MCF 10A (cell line): ENCODE data around the gene PLD6. TPM values are rescaled to one million over a fixed set of nuclear protein-coding genes. Genes with fewer than 3 reads are reported as not detected.

Source experiments
- BruUV-seq: library from RNA; stranded (reverse); fragments of 400-500 nt; replicated peaks from 2 replicates; lab custom pipeline; 2021; lab: Mats Ljungman, UMichigan
- CTCF ChIA-PET: fragments of 300-600 bp; sonication (Branson Sonifier 250); formaldehyde crosslinking; extraction: SDS; loops from one replicate; lab custom pipeline; 2021; ENCODE audit warnings: antibody characterized with exemption, inconsistent platforms; lab: Yijun Ruan, JAX
- POLR2A ChIA-PET: fragments of 300-600, 350-650 bp; sonication (Branson Sonifier 250); formaldehyde crosslinking; extraction: SDS; loops from one replicate; lab custom pipeline; 2020; ENCODE audit warnings: antibody characterized with exemption, inconsistent platforms; lab: Yijun Ruan, JAX
- DNase-seq: peaks from one replicate; pipeline ENCODE4 v3.0.0-alpha.2; 2018; ENCODE audit not compliant: unreplicated experiment
- H3K27ac Mint-ChIP-seq: one replicate; pipeline ENCODE4 v1.8.0; 2022; ENCODE audit warnings: mild to moderate bottlenecking, low read depth, mixed read lengths; ENCODE audit not compliant: unreplicated experiment
- H3K27me3 Mint-ChIP-seq: one replicate; pipeline ENCODE4 v1.8.0; 2022; ENCODE audit warnings: mixed read lengths; ENCODE audit not compliant: insufficient read depth, unreplicated experiment
- H3K36me3 Mint-ChIP-seq: one replicate; pipeline ENCODE4 v1.8.0; 2022; ENCODE audit warnings: mild to moderate bottlenecking, moderate library complexity, mixed read lengths; ENCODE audit not compliant: insufficient read depth, unreplicated experiment
- H3K4me1 Mint-ChIP-seq: one replicate; pipeline ENCODE4 v1.8.0; 2022; ENCODE audit warnings: mixed read lengths; ENCODE audit not compliant: insufficient read depth, unreplicated experiment
- H3K4me3 Mint-ChIP-seq: one replicate; pipeline ENCODE4 v1.8.0; 2022; ENCODE audit warnings: mild to moderate bottlenecking, moderate library complexity, mixed read lengths; ENCODE audit not compliant: unreplicated experiment
- H3K9me3 Mint-ChIP-seq: one replicate; pipeline ENCODE4 v1.8.0; 2022; ENCODE audit warnings: mixed read lengths; ENCODE audit not compliant: unreplicated experiment
- CTCF ChIP-seq: fragments of 200-600 bp; IDR thresholded peaks from one replicate; pipeline ENCODE4 v1.8.0; 2022; ENCODE audit warnings: antibody characterized with exemption, mild to moderate bottlenecking; ENCODE audit not compliant: unreplicated experiment
- intact Hi-C: fragments of 100-400 bp; cut with micrococcal nuclease; formaldehyde crosslinking; loops from 2 replicates; pipeline ENCODE4 v1.14.1; 2022
- total RNA-seq: library from RNA; stranded (reverse); gene quantifications from 2 replicates; pipeline ENCODE4 v1.2.3, GENCODE V29; 2022

The PLD6 gene
- total RNA-seq, 1 experiment from 2014 or later = 5.5 TPM

GRCh38 chr17:17213775-17214174, 7.6 kb upstream of the PLD6 start:
- peaks cover 77% of the 10 kb centered on the region for H3K36me3 Mint-ChIP-seq

GRCh38 chr17:17207998-17208397, 1.9 kb upstream of the PLD6 start:
- H3K4me1 Mint-ChIP-seq = peaks cover 15% of the 10 kb centered on the region
- ChIA-PET CTCF (no interaction called here), POLR2A (interaction anchor here (0.9 to 1.1 kb wide), 2 partner anchors 15 to 30 kb away, joined by 3 read pairs; no protein-coding TSS in a partner anchor)
- TF ChIP-seq CTCF = no peak
- no peak overlapping the region for H3K4me3 Mint-ChIP-seq
- no peak overlapping the region for H3K27ac Mint-ChIP-seq
- BruUV-seq = no TSS peak
- intact Hi-C loops = no loop called here
- peaks cover 44% of the 10 kb centered on the region for H3K36me3 Mint-ChIP-seq
- H3K27me3 Mint-ChIP-seq = no peaks in the 10 kb centered on the region
- H3K9me3 Mint-ChIP-seq = no peaks in the 10 kb centered on the region
- DNase-seq = no peak

More at GRCh38 chr17:17213775-17214174, 7.6 kb upstream of the PLD6 start:
- Mint-ChIP-seq H3K4me3 (no peak overlapping the region), H3K27ac (no peak overlapping the region), H3K27me3 (no peaks in the 10 kb centered on the region), H3K9me3 (no peaks in the 10 kb centered on the region), H3K4me1 (no peaks in the 10 kb centered on the region)
- POLR2A ChIA-PET = no interaction called here
- no TSS peak for BruUV-seq
- no peak for TF ChIP-seq CTCF
- DNase-seq = no peak
- CTCF ChIA-PET = interaction anchor here (0.5 kb wide), 1 partner anchor 1004 kb away, joined by 4 read pairs; no protein-coding TSS in a partner anchor
- intact Hi-C loops = no loop called here

GRCh38 chr17:17206913-17207335, 791 bp upstream of the PLD6 start:
- POLR2A ChIA-PET = interaction anchor here (0.5 to 3.4 kb wide), 7 partner anchors 16 to 198 kb away, joined by 3 to 12 read pairs (median 3); partner anchors contain the start of genes COPS3 and FLCN
- CTCF ChIA-PET = interaction anchor here (0.6 to 0.7 kb wide), 3 partner anchors 10 to 335 kb away, joined by 3 to 4 read pairs (median 3); no protein-coding TSS in a partner anchor
- Mint-ChIP-seq H3K36me3 (peaks cover 41% of the 10 kb centered on the region), H3K27ac (peak overlapping the region; percentile 67), H3K27me3 (no peaks in the 10 kb centered on the region), H3K4me3 (peak overlapping the region; percentile 78), H3K9me3 (no peaks in the 10 kb centered on the region), H3K4me1 (peaks cover 19% of the 10 kb centered on the region)
- no peak for DNase-seq
- no TSS peak for BruUV-seq
- intact Hi-C loops = no loop called here
- no peak for TF ChIP-seq CTCF

- peak overlapping the region; percentile 61 for H3K27ac Mint-ChIP-seq
Observed at GRCh38 chr17:17205368-17206123, 587 bp downstream of the PLD6 start.

More at GRCh38 chr17:17205368-17206123, 587 bp downstream of the PLD6 start:
- H3K9me3 Mint-ChIP-seq = no peaks in the 10 kb centered on the region
- BruUV-seq = TSS peak; percentile 24
- peaks cover 19% of the 10 kb centered on the region for H3K4me1 Mint-ChIP-seq
- TF ChIP-seq CTCF = no peak
- H3K4me3 Mint-ChIP-seq = peak overlapping the region; percentile 78
- intact Hi-C loops = no loop called here
- H3K36me3 Mint-ChIP-seq = peaks cover 37% of the 10 kb centered on the region
- no peaks in the 10 kb centered on the region for H3K27me3 Mint-ChIP-seq
- POLR2A ChIA-PET = interaction anchor here (0.6 to 3.4 kb wide), 10 partner anchors 13 to 178 kb away, joined by 3 to 12 read pairs (median 3); partner anchors contain the start of genes COPS3 and FLCN
- peak; percentile 65 for DNase-seq
- CTCF ChIA-PET = interaction anchor here (0.6 to 0.7 kb wide), 2 partner anchors 177 to 178 kb away, joined by 4 to 5 read pairs; no protein-coding TSS in a partner anchor
